SKM-1 treated with dmso at 0.1 percent for 144 hours (cell line): ENCODE measurements around the gene PSMC4.

Source experiments
- DNase-seq: peaks from one replicate; lab custom pipeline; 2025; ENCODE audit not compliant: unreplicated experiment; lab: John Stamatoyannopoulos, UW

PSMC4 gene

DNA sequence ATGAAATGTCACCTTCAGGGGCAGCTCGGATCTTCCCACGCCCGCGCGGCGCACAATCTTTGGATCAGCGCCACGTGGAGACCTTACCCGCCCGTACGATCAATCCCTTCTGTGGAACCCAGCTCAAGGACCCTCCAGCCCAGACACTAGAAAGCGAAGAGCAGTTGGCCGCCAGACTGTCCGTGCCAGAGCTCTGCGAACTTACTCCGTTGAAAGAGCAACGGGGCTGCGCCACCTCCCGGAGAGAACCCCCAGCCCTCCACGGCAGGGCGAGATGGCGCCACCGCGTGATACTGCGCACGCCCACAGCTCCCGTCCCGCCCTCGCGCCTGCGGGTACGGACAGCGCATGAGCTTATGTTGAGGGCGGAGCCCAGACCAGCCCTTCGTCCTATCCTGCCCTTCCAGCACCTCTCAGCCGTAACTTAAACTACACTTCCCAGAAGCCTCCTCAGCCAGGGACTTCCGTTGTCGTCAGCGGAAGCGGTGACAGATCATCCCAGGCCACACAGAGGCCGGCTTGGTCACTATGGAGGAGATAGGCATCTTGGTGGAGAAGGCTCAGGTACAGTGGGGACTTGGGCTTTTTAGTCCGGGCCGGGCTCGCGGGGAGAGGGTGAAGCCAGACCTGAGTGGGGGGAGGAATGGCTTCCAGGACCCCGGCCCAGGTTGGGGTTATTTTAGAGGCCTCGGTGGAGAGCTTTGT lies at the start of gene PSMC4:
Gene PSMC4, plus strand, starts transcription at position 491 of the 705 bp plus-strand sequence. Its CDS starts 38 bp downstream, at position 529.
- peak; percentile 97 for DNase-seq

GRCh38 chr19:39923862-39924261 lies 47.1 kb upstream of the PSMC4 start:
- no peak for DNase-seq

DNA sequence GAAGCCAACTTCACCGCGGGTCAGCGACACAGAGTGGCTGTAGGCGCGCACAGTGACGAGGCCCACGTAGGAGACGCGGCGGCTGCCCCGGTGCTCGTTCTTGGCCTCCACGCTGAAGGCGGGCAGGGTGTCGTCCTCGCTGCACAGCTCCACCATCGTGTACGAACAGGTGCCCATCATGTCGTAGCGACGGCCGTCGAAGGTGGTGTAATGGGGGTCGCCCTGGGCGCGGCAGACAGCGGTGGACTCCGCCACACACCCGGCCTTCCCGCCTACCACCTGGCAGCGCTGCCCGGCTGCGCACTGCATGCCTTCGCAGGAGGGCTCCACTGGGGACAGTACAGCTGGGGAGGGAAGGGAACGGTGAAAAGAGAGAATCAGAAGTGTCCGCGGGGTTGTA lies 46.6 kb upstream of the PSMC4 start:
- DNase-seq, result no peak

DNA sequence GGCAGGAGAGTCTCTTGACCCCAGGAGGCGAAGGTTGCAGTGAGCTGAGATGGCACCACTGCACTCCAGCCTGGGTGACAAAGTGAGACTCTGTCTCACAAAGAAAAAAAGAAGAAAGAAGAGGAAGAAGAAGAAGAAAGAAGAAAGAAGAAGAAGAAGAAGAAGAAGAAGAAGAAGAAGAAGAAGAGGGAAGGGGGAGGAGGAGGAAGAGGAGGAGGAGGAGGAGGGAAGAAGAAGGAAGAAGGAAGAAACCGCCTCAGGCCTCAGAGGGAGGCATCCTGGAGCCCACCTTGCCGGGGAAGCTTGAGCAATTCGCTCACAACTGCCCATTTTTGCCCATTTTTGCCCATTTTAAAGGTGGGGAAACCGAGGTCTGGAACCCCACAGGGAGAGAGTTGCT lies 46.0 kb upstream of the PSMC4 start:
- no peak for DNase-seq

- DNase-seq, result no peak
These were observed 44.7 kb upstream of the PSMC4 start for GRCh38 chr19:39926170-39926760.

DNA sequence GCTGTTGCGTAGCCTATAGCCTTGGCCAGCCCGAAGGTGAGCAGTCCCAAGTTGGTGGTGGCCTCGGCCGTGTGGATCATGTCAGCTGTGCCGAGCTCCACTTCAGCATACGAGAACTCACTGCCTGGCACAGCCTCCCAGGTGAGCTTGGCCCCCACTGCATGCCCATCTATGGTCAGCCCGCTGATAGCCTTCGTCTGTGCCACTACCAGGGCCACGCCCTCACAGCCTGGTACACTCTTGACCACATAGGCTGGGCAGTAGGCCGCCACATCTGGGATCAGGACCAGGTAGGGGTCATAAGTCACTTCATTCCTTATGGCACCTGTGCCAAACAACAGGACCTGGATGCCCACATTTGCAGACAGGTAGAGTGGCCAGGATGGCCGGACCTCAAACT lies 43.9 kb upstream of the PSMC4 start:
- DNase-seq, result no peak

GRCh38 chr19:39927524-39928356 lies 43.2 kb upstream of the PSMC4 start:
- DNase-seq, result no peak

DNA sequence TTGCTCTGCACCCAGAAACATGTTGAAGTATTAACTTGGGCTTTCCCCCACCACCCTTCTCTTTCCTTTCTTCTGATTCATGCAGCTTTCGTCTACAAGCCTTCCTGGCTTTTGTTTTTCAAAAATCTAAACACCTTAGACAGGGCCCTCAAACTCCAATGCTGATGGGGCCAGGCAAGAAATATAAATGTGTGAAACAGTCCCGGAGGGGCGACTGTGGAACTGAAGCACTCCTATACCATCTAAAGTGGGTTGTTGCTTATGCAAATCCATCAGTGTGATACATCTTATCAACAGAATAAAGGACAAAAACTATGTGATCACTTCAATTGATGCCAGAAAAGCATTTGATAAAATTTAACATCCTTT lies 42.6 kb upstream of the PSMC4 start:
- no peak for DNase-seq

DNA sequence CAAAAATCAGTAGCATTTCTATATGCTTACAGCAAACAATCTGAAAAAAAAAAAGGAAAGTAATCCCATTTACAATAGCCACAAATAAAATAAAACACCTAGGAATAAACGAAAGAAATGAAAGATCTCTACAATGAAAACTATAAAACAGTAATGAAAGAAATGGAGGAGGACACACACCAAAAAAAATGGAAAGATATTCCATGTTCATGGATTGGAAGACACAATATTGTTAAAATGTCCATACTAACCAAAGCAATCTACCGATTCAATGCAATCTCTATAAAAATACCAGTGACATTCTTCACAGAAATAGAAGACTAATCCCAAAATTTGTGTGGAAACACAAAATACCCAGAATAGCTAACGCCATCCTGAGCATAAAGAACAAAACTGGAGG lies 41.2 kb upstream of the PSMC4 start:
- no peak for DNase-seq

DNA sequence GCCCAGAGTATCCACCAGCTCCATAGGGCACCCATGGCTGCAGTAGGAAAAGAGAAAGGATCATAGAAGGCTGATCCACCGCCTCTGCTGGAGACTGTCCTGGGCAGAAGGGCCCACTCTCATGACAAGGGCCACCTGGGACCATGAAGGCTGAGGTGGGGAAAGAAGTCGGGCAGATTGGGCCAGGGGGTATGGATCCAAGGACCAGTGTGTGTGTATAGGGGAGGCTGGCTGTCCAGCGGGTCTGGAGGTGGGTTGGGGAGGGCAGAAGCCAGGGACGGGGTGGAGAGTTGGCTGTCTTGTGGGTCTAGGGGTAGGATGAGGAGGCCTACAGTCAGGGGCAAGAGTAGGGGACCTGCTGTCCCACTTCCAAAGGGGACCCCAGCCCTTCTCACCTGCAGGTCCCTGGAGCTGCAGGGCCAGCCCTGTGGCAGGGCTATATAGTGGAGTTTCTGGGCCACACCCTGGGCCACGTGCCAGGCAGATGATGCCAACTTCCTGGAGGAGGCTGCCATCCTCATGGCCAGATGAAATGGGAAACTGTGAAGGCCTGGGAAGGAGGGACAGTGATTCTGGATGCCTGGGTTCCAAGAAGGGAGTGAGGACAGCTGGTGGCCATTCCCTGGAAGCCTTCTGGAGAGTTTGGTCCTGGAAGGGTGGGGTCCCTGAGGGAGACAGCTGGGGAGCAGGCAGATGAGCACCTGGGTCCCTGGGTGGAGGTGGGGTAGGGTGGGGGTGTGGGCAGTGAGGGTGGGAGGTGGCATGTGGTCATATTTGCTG lies 36.2 kb upstream of the PSMC4 start, which contains the start of gene FCGBP:
Gene FCGBP, minus strand, starts transcription at position 51 of the 780 bp plus-strand sequence.
- DNase-seq, result no peak

DNA sequence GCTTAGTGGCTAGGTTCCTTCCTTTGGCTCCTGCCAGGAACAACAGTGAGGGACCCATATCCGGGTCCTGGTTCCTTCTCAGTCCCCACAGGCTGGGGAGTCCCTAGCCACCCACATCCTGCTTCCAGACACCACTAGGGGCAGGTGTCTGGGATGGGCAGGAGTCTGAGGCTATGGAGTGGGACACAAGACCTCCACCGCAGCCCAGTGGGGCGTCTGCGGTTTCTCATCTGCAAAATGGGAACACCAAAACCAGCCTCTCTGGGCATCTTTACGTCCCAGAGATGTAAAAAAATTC lies 35.7 kb upstream of the PSMC4 start:
- DNase-seq, result no peak

DNA sequence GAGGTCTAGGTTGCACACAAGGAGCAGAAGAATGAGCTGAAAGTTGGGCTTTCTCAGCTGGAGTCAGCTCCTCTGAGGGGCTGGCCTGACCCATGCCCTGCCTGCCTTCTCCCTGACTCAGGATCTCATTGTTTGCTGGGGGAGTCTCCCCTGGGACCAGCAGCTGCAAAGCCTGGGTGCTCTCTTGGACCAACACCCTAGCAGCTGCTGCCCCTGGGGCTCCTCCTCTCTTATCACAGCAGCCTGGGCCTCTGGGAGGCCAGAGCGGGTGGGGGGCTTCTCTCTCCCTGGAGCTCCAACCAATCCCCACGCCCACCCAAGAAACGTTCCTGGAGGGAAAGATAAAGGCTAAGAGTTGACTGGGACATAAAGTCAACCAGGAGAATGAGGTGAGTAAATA lies 34.9 kb upstream of the PSMC4 start:
- DNase-seq, result no peak

DNA sequence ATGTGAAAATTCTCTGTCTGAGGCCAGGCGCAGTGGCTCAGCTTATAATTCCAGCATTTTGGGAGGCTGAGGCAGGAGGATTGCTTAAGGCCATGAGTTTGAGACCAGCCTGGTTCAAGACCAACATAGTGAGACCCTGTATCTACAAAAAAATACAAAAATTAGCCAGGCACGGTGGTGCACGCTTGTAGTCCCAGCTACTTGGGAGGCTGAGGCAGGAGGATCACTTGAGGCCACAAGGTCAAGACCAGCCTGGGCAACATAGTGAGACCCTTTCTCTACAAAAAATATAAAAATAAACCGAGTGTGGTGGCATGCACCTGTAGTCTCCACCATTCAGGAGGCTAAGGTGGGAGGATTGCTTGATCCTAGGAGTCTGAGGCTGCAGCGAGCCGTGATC lies 34.3 kb upstream of the PSMC4 start:
- DNase-seq, result no peak

DNA sequence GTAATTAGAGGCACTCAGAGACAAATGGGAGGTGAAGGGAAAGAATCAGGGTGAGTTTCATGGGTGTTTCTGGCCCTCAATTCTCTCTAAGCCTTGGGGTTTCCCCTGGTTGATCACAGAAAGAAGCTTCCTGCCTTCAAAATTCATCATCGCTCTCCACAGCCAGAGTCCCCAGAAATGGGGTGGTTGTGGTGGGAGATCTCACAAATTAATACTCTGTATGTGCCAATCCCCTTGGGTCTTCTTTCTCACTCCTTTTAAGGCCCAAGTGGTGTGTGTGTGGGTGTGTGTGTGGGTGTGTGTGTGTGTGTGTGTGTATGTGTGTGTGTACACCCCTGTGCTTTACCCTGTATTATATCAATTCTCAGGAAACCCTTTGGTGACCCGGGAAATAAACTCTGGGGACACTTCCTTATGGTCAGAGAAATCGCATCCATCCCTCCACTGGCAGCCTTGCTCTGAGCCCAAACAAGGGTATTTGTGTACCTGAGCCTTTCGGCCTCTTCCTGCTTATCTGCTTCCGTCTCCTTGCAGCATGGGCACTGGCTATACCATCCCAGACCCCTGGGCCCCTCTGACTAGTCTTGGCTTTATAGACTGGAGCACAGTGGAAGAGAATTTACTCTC lies 33.8 kb upstream of the PSMC4 start:
- DNase-seq, result no peak

GRCh38 chr19:39937787-39938186 lies 33.2 kb upstream of the PSMC4 start:
- DNase-seq, result no peak

DNA sequence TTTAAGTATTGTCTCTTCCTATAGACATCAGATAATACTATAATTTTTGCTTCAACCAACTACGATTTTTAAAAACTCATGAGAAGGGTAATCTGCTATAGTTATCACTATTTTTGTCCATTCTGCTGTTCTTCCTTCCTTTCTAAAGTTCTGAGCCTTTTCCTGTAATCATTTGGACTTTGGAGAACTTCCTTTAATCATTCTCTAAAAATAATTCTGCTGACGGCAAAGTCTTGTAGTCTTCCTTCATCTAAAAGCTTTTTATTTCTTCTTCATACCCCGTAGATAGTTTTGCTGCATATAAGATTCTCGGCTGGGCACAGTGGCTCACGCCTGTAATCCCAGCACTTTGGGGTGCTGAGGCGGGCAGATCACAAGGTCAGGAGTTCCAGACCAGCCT lies 31.4 kb upstream of the PSMC4 start:
- DNase-seq, result no peak

GRCh38 chr19:39940221-39940833 lies 30.6 kb upstream of the PSMC4 start:
- no peak for DNase-seq

- DNase-seq, result no peak
These were observed 29.8 kb upstream of the PSMC4 start for GRCh38 chr19:39941151-39941550.

DNA sequence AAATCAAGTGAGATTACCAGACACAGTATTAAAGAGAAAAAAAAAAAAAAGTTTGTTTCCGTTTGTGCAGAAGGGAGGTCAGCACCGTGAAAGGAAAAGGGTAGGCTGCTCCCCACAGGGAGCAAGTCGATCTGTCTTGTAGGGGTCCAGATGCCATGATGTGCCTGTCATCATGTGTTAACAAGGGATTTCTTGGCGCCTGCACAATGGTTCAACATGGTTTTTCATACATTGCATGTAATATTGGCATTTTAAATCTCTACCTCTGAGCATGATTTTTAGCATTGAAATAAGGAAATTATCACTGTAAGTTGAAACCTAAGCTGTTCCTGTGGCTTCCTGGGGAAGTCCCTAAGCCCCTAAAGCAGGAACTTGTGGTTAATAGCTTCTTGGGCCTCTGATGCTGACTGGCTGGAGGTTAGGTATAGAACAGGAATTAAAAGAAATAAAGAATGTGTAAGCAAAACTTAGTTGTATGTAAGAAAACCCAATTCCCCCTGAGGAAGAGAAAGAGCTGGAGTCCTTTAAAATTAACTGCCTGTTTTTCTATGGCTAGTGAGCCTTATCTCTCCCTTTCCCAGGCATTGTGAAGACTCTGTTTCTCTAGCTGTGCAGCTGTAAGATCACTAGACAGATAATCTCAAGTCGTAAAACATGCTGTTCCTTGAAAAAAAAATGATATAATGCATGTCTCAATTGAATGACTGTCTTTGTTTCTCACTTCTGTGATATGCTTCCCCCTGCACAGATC lies 29.2 kb upstream of the PSMC4 start:
- DNase-seq, result peak; percentile 76

- DNase-seq, result no peak
These were observed 28.6 kb upstream of the PSMC4 start for GRCh38 chr19:39942366-39942730.
